Vagina (tissue), 2 donors: ENCODE measurements around the gene SCN9A. TPM values are rescaled to one million over a fixed set of nuclear protein-coding genes. Genes with fewer than 3 reads are reported as not detected.

Source experiments
- DNase-seq, 2 donors: peaks; one replicate each; pipeline ENCODE4 v3.0.0-alpha.2; 2017; ENCODE audit errors: extremely low spot score in 2 of 2
- H3K27ac ChIP-seq: fragments of 200-600 bp; sonication (generic); one replicate; pipeline ENCODE4 v1.5.1; 2019
- H3K27me3 ChIP-seq: fragments of 200-600 bp; sonication (generic); one replicate; pipeline ENCODE4 v1.5.1; 2019
- H3K36me3 ChIP-seq, 2 donors: fragments of 200-600 bp; sonication (generic); one replicate each; pipeline ENCODE4 v1.5.1; 2017 to 2019
- H3K4me1 ChIP-seq: fragments of 200-600 bp; sonication (generic); one replicate; pipeline ENCODE4 v1.5.1; 2019
- H3K4me3 ChIP-seq, 2 donors: fragments of 200-600 bp; sonication (generic); 1 replicate in 1 of 2; 2 replicates in 1 of 2; pipeline ENCODE4 v1.5.1; 2016 to 2019
- H3K9me3 ChIP-seq: fragments of 200-600 bp; sonication (generic); one replicate; pipeline ENCODE4 v1.5.1; 2019
- CTCF ChIP-seq, 3 experiments: fragments of 450-650 bp in 2 of 3; fragments of 200-600 bp in 1 of 3; sonication (generic) in 1 of 3; IDR thresholded peaks; one replicate each; pipeline ENCODE4 v1.5.1; 2017 to 2019; ENCODE audit warnings: antibody characterized with exemption in 3 of 3, mild to moderate bottlenecking in 2 of 3, moderate library complexity in 2 of 3
- POLR2A ChIP-seq, 2 donors: fragments of 450-650 bp; IDR thresholded peaks; one replicate each; pipeline ENCODE4 v1.6.1; 2017; ENCODE audit warnings: antibody characterized with exemption in 2 of 2, mild to moderate bottlenecking in 2 of 2, moderate library complexity in 2 of 2
- POLR2AphosphoS5 ChIP-seq, 2 donors: sonication (generic); formaldehyde crosslinking; IDR thresholded peaks; one replicate each; pipeline ENCODE4 v1.9.0; 2017; ENCODE audit warnings: antibody characterized with exemption in 2 of 2, mild to moderate bottlenecking in 2 of 2, low read depth in 1 of 2; ENCODE audit not compliant: insufficient read depth in 1 of 2
- intact Hi-C: fragments of 100-400 bp; cut with DNase I; formaldehyde crosslinking; loops from one replicate; pipeline ENCODE4 v1.15.1; 2023
- total RNA-seq: library from RNA; depleted of rRNA; stranded (reverse); fragments of >200 nt; gene quantifications from one replicate; pipeline ENCODE4 v1.2.3, GENCODE V29; 2016

Gene SCN9A
- total RNA-seq, 1 donor from 2014 or later = 4.9 TPM

DNA sequence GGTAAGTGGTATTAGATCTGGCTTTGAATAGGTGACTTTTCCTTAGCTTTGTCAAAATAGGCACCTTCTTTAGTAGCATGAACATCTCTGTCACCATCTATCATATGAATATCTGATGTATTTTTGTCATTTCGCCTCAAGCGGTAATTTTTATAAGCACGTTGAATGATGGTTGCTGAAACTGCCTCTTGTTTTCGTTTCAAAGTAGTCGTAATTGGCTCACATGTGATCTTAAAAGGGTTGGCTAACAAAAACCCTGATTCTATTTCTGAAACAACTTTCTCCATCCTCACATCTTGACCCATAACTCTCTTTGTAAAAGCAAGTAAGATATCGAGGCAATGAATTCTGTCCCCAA, 29.8 kb upstream of the SCN9A start:
- intact Hi-C loops = no loop called here
- H3K4me3 ChIP-seq = no peak overlapping the region
- no peak for DNase-seq
- H3K4me1 ChIP-seq = no peaks in the 10 kb centered on the region
- no peaks in the 10 kb centered on the region for H3K9me3 ChIP-seq
- no peaks in the 10 kb centered on the region for H3K27me3 ChIP-seq
- no peaks in the 10 kb centered on the region for H3K36me3 ChIP-seq
- TF ChIP-seq POLR2A (IDR thresholded peaks at IDR 0.05) (no peak), CTCF (IDR thresholded peaks at IDR 0.05) (no peak), POLR2AphosphoS5 (IDR thresholded peaks at IDR 0.05; ENCODE audit: insufficient read depth in 1 of 2, low read depth in 1 of 2) (no peak)
- no peak overlapping the region for H3K27ac ChIP-seq

DNA sequence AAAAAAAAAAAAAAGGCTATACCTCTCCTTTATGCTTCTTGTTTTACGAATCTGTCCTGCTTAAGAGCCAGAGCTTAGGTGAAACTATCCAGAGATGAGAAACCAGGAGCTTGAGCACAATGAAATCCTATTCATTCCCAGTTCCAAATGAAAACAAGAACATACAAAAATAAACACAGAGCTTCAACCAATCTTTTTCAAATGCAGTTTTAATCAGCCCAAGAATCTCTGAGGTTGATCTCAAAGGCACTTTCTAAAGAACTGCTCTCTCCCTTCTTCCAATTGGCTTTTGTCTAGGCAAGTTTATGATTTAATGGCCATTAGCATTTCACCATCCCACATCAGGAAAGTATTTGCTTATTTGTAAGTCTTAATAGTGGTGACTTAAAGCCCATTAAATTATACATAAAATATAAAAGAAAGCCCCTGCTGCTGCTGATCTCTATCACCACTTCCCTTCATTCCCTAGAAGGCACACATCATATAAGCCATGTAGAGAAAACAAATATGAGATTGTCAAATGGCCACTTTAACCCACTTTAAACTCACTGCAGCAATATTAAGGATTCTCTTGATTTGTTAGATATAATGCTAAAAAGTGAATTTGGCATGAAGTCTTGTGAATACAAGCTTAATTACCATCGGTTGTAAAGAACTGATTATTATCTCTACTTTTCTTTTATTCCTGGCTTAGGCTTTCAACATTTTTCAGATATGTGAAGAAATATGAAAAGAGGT, 29.3 kb upstream of the SCN9A start:
- no peak for DNase-seq
- Histone ChIP-seq H3K9me3 (no peaks in the 10 kb centered on the region), H3K27ac (no peak overlapping the region), H3K36me3 (no peaks in the 10 kb centered on the region), H3K27me3 (no peaks in the 10 kb centered on the region), H3K4me3 (no peak overlapping the region), H3K4me1 (no peaks in the 10 kb centered on the region)
- intact Hi-C loops = no loop called here
- TF ChIP-seq POLR2A (IDR thresholded peaks at IDR 0.05) (no peak), CTCF (IDR thresholded peaks at IDR 0.05) (no peak), POLR2AphosphoS5 (IDR thresholded peaks at IDR 0.05; ENCODE audit: insufficient read depth in 1 of 2, low read depth in 1 of 2) (no peak)

- Histone ChIP-seq H3K27ac (no peak overlapping the region), H3K27me3 (no peaks in the 10 kb centered on the region), H3K36me3 (no peaks in the 10 kb centered on the region), H3K4me1 (no peaks in the 10 kb centered on the region), H3K9me3 (no peaks in the 10 kb centered on the region), H3K4me3 (no peak overlapping the region)
- no peak for DNase-seq
- intact Hi-C loops = no loop called here
- TF ChIP-seq CTCF (IDR thresholded peaks at IDR 0.05) (no peak), POLR2A (IDR thresholded peaks at IDR 0.05) (no peak), POLR2AphosphoS5 (IDR thresholded peaks at IDR 0.05; ENCODE audit: insufficient read depth in 1 of 2, low read depth in 1 of 2) (no peak)
Measured at GRCh38 chr2:166394245-166394644, 18.5 kb upstream of the SCN9A start.

- TF ChIP-seq POLR2A (IDR thresholded peaks at IDR 0.05) = no peak
- TF ChIP-seq CTCF (IDR thresholded peaks at IDR 0.05) = no peak
- TF ChIP-seq POLR2AphosphoS5 (IDR thresholded peaks at IDR 0.05; ENCODE audit: insufficient read depth in 1 of 2, low read depth in 1 of 2) = no peak
- H3K9me3 ChIP-seq = no peaks in the 10 kb centered on the region
- intact Hi-C loops = no loop called here
- H3K4me1 ChIP-seq = no peaks in the 10 kb centered on the region
- no peak overlapping the region for H3K4me3 ChIP-seq
- H3K36me3 ChIP-seq = no peaks in the 10 kb centered on the region
- no peak for DNase-seq
- no peaks in the 10 kb centered on the region for H3K27me3 ChIP-seq
- no peak overlapping the region for H3K27ac ChIP-seq
Measured at GRCh38 chr2:166393008-166393407, 17.3 kb upstream of the SCN9A start.

DNA sequence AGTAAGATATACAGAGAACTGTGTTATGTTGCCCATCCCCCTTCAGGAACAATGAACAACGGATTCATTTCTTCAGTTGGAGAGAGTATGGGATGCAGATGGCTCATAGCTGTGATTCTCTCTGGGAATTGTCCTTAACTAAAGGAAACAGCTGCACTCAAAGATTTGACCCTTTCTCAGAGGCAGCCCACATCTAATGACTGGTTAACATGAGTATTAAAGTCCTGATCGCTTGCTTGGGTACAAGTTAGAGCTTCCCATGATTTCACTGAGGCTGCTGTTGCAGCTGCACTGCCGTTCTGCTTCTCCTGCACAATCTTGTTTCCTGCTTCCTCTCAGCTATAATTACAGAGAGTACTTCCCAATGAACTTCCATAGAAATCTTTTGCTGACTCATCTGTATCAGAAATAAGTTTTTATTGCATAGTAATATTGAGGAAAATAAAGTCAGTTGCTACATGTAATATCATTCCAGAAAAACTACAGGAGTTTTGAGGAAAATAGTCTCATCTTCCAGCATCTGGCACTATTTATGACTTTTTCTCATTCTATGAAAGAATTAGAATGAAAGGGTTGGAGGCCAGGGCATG, 12.8 kb upstream of the SCN9A start:
- Histone ChIP-seq H3K27ac (no peak overlapping the region), H3K4me1 (no peaks in the 10 kb centered on the region), H3K27me3 (no peaks in the 10 kb centered on the region), H3K9me3 (no peaks in the 10 kb centered on the region), H3K4me3 (no peak overlapping the region), H3K36me3 (no peaks in the 10 kb centered on the region)
- intact Hi-C loops = no loop called here
- no peak for DNase-seq
- TF ChIP-seq CTCF (IDR thresholded peaks at IDR 0.05) = no peak
- no peak for TF ChIP-seq POLR2A (IDR thresholded peaks at IDR 0.05)
- TF ChIP-seq POLR2AphosphoS5 (IDR thresholded peaks at IDR 0.05; ENCODE audit: insufficient read depth in 1 of 2, low read depth in 1 of 2) = no peak
